IMR-90 (cell line): ENCODE measurements around the gene WWP2. TPM values are rescaled to one million over a fixed set of nuclear protein-coding genes. Genes with fewer than 3 reads are reported as not detected.

Experiments
- ATAC-seq: fragments of 200-7000 bp; cut with Tn5 transposase; 2 replicates; pipeline ENCODE4 v1.9.1; 2020; ENCODE audit warnings: low read depth, mild to moderate bottlenecking, moderate library complexity
- BruUV-seq: library from RNA; stranded (reverse); fragments of 400-500 nt; replicated peaks from 2 replicates; lab custom pipeline; 2021; lab: Mats Ljungman, UMichigan
- CTCF ChIA-PET: fragments of 300-600 bp; formaldehyde crosslinking; extraction: SDS; loops from one replicate; lab custom pipeline; 2021; ENCODE audit warnings: antibody characterized with exemption; lab: Yijun Ruan, JAX
- POLR2A ChIA-PET: fragments of 300-600 bp; sonication (Branson Sonifier 250); formaldehyde crosslinking; loops from one replicate; lab custom pipeline; 2022; ENCODE audit warnings: antibody characterized with exemption; ENCODE audit not compliant: unreplicated experiment; lab: Charles Lee
- DNase-seq: peaks from one replicate; pipeline ENCODE4 v3.0.0; 2013
- H2AFZ ChIP-seq: replicated peaks from 2 replicates; pipeline ENCODE3; 2013; ENCODE audit warnings: low read length, mild to moderate bottlenecking; ENCODE audit not compliant: poor library complexity
- H2AK5ac ChIP-seq: 2 replicates; pipeline ENCODE4 v1.6.1; 2013; ENCODE audit warnings: low read depth, low read length, inconsistent platforms
- H2AK9ac ChIP-seq: replicated peaks from 2 replicates; pipeline ENCODE3; 2013; ENCODE audit warnings: mild to moderate bottlenecking, low read depth, low read length, moderate library complexity; ENCODE audit not compliant: poor library complexity
- H2BK120ac ChIP-seq: 2 replicates; pipeline ENCODE4 v1.6.1; 2013; ENCODE audit warnings: low read depth, low read length, inconsistent platforms
- H2BK15ac ChIP-seq: 3 replicates; pipeline ENCODE4 v1.6.1; 2013; ENCODE audit warnings: low read depth, low read length, inconsistent platforms
- H2BK20ac ChIP-seq: 2 replicates; pipeline ENCODE4 v1.6.1; 2013; ENCODE audit warnings: low read depth, mild to moderate bottlenecking, inconsistent platforms, low read length, moderate library complexity
- H2BK5ac ChIP-seq: 2 replicates; pipeline ENCODE4 v1.6.1; 2013; ENCODE audit warnings: mild to moderate bottlenecking, low read depth, low read length, inconsistent platforms; ENCODE audit not compliant: poor library complexity, severe bottlenecking
- H3K14ac ChIP-seq: replicated peaks from 2 replicates; pipeline ENCODE4 v1.6.1; 2013; ENCODE audit warnings: low read depth, low read length, inconsistent platforms
- H3K18ac ChIP-seq: 2 replicates; pipeline ENCODE4 v1.6.1; 2013; ENCODE audit warnings: low read depth, low read length, control low read depth
- H3K23ac ChIP-seq: 2 replicates; pipeline ENCODE4 v1.6.1; 2013; ENCODE audit warnings: low read depth, low read length, inconsistent platforms
- H3K27ac ChIP-seq: 2 replicates; pipeline ENCODE4 v1.5.1; 2013; ENCODE audit warnings: mild to moderate bottlenecking, control low read depth, low read length; ENCODE audit not compliant: insufficient read depth
- H3K27me3 ChIP-seq: 2 replicates; pipeline ENCODE4 v1.6.1; 2013; ENCODE audit warnings: low read length; ENCODE audit not compliant: control insufficient read depth, insufficient read depth
- H3K36me3 ChIP-seq: 2 replicates; pipeline ENCODE4 v1.6.1; 2013; ENCODE audit warnings: low read length, mixed read lengths; ENCODE audit not compliant: control insufficient read depth, insufficient read depth
- H3K4ac ChIP-seq: 2 replicates; pipeline ENCODE4 v1.6.1; 2013; ENCODE audit warnings: low read depth, low read length, inconsistent platforms
- H3K4me1 ChIP-seq: 2 replicates; pipeline ENCODE4 v1.6.1; 2013; ENCODE audit warnings: low read length, mixed read lengths; ENCODE audit not compliant: control insufficient read depth, insufficient read depth
- H3K4me2 ChIP-seq: 2 replicates; pipeline ENCODE4 v1.6.1; 2013; ENCODE audit warnings: low read depth, mild to moderate bottlenecking, control low read depth, low read length, moderate library complexity
- H3K4me3 ChIP-seq: 2 replicates; pipeline ENCODE4 v1.5.1; 2013; ENCODE audit warnings: low read depth, mild to moderate bottlenecking, control low read depth, low read length, moderate library complexity; ENCODE audit not compliant: insufficient read depth
- H3K56ac ChIP-seq: 2 replicates; pipeline ENCODE4 v1.6.1; 2013; ENCODE audit warnings: low read length, inconsistent platforms; ENCODE audit not compliant: insufficient read depth; ENCODE audit errors: extremely low read depth
- H3K79me1 ChIP-seq, 2 experiments: 2 replicates each; pipeline ENCODE4 v1.6.1; 2013; ENCODE audit warnings: low read length in 2 of 2, inconsistent platforms in 1 of 2, low read depth in 1 of 2
- H3K9ac ChIP-seq: 2 replicates; pipeline ENCODE4 v1.6.1; 2013; ENCODE audit warnings: low read depth, low read length, control low read depth
- H3K9me1 ChIP-seq: 2 replicates; pipeline ENCODE4 v1.6.1; 2013; ENCODE audit warnings: low read length, inconsistent platforms; ENCODE audit not compliant: insufficient read depth
- H3K9me3 ChIP-seq: 2 replicates; pipeline ENCODE4 v1.6.1; 2013; ENCODE audit warnings: low read length; ENCODE audit not compliant: control insufficient read depth, insufficient read depth
- H4K20me1 ChIP-seq: 2 replicates; pipeline ENCODE4 v1.6.1; 2013; ENCODE audit warnings: low read length, inconsistent platforms; ENCODE audit not compliant: insufficient read depth
- H4K5ac ChIP-seq: 2 replicates; pipeline ENCODE4 v1.6.1; 2013; ENCODE audit warnings: mild to moderate bottlenecking, low read depth, low read length, control low read depth
- H4K8ac ChIP-seq, 2 experiments: 2 replicates each; pipeline ENCODE4 v1.6.1; 2013; ENCODE audit warnings: low read depth in 2 of 2, low read length in 2 of 2, control low read depth in 1 of 2, inconsistent platforms in 1 of 2
- H4K91ac ChIP-seq: 2 replicates; pipeline ENCODE4 v1.6.1; 2013; ENCODE audit warnings: low read depth, low read length, inconsistent platforms; ENCODE audit not compliant: insufficient read depth
- BHLHE40 ChIP-seq: fragments of 150-350 bp; IDR thresholded peaks from 2 replicates; pipeline ENCODE4 v1.6.1; 2016; ENCODE audit warnings: mild to moderate bottlenecking, low read depth, low read length
- FOS ChIP-seq: fragments of 150-350 bp; IDR thresholded peaks from 2 replicates; pipeline ENCODE4 v1.6.1; 2016; ENCODE audit warnings: low read depth, low read length
- MAFK ChIP-seq: IDR thresholded peaks from 2 replicates; pipeline ENCODE4 v1.6.1; 2012; ENCODE audit warnings: low read depth, low read length, improper control_type of control experiment
- MAZ ChIP-seq: IDR thresholded peaks from 2 replicates; pipeline ENCODE4 v1.6.1; 2012; ENCODE audit warnings: low read depth, mild to moderate bottlenecking, low read length, improper control_type of control experiment, moderate library complexity, borderline replicate concordance
- MXI1 ChIP-seq: IDR thresholded peaks from 2 replicates; pipeline ENCODE4 v1.6.1; 2012; ENCODE audit warnings: low read depth, mild to moderate bottlenecking, low read length, moderate library complexity, borderline replicate concordance
- POLR2A ChIP-seq: IDR thresholded peaks from 2 replicates; pipeline ENCODE4 v1.6.1; 2012; ENCODE audit warnings: mild to moderate bottlenecking, low read depth, low read length
- RAD21 ChIP-seq: IDR thresholded peaks from 2 replicates; pipeline ENCODE4 v1.6.1; 2012; ENCODE audit warnings: low read length, improper control_type of control experiment
- RCOR1 ChIP-seq: IDR thresholded peaks from 2 replicates; pipeline ENCODE4 v1.6.1; 2012; ENCODE audit warnings: mild to moderate bottlenecking, low read length, improper control_type of control experiment; ENCODE audit not compliant: insufficient replicate concordance
- RFX5 ChIP-seq: IDR thresholded peaks from 2 replicates; pipeline ENCODE4 v1.8.0; 2012; ENCODE audit warnings: low read depth, mild to moderate bottlenecking, low read length, moderate library complexity
- SMC3 ChIP-seq: fragments of 150-350 bp; IDR thresholded peaks from 2 replicates; pipeline ENCODE4 v1.6.1; 2016; ENCODE audit warnings: low read depth, mild to moderate bottlenecking, antibody characterized with exemption, low read length, moderate library complexity
- WGBS, 2 experiments: methylation state at CpG; one replicate each; pipeline versions ENCODE4 v1.1.5 to v1.1.7; 2013; ENCODE audit warnings: missing lambda C conversion rate in 2 of 2; ENCODE audit not compliant: insufficient read length in 1 of 2; ENCODE audit errors: extremely low coverage in 2 of 2; 5-methylcytosine and 5-hydroxymethylcytosine counted together
- dilution Hi-C: fragments of 300-500 bp; cut with HindIII; formaldehyde crosslinking; loops from one replicate; pipeline ENCODE4 v1.14.3; 2018; ENCODE audit warnings: low sequenced_read_pairs; ENCODE audit not compliant: unreplicated experiment
- in situ Hi-C: fragments of 300-500 bp; cut with MboI; formaldehyde crosslinking; loops from 3 replicates; pipeline ENCODE4 v1.14.3; 2019; ENCODE audit warnings: low sequenced_read_pairs, inconsistent platforms, mixed read lengths
- intact Hi-C: fragments of 100-400 bp; cut with micrococcal nuclease; formaldehyde crosslinking; loops from 2 replicates; pipeline ENCODE4 v1.10.0; 2022
- polyA plus RNA-seq, 3 experiments: library from polyadenylated mRNA; depleted of rRNA; stranded (reverse); fragments of >200 nt; gene quantifications; 2 replicates each; pipeline ENCODE4 v1.2.3, GENCODE V29; 2012; ENCODE audit warnings: low replicate concordance in 1 of 3
- total RNA-seq: library from RNA; depleted of rRNA; stranded (reverse); fragments of >200 nt; gene quantifications from 2 replicates; pipeline ENCODE4 v1.2.3, GENCODE V29; 2012
- TF ChIP-seq, protein P1 (sequence below): fragments of 150-350 bp; IDR thresholded peaks from 2 replicates; pipeline ENCODE4 v1.6.1; 2016; ENCODE audit warnings: low read depth, mild to moderate bottlenecking, low read length, moderate library complexity, borderline replicate concordance
- TF ChIP-seq, protein P2 (sequence below): fragments of 150-350 bp; IDR thresholded peaks from 2 replicates; pipeline ENCODE4 v1.6.1; 2017; ENCODE audit warnings: mild to moderate bottlenecking, antibody characterized with exemption, low read length, low read depth
- TF ChIP-seq, protein P3 (sequence below): conservative IDR thresholded peaks from 2 replicates; pipeline ENCODE4 v1.5.1; 2012; ENCODE audit warnings: mild to moderate bottlenecking, low read depth, low read length, improper control_type of control experiment

WWP2 gene
- total and polyA plus RNA-seq, 2 of the 4 experiments (the other 2 are of a cell fraction) = 12.7 to 13.7 TPM

DNA sequence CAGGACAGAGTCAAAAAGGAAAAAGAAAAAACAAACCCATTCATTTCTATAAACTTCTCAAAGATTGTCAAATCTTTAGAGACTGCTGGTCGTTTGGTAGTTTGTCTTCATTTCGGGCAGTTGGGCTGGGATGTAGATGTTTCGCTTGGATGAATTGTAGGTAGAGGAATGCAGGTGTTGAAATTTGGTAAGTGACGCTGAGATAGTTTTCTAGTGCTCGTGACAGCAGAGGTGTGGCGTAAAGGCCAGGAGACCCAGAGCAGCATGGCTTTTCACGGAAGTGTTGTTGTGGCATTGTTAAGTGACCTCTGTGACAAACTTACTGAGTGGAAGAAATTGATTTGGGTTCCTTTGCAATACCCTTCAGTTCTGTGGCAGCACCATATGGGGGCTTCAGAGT, 110.8 kb downstream of the WWP2 start:
- intact Hi-C loops (no loop called here), in situ Hi-C loops (no loop called here), dilution Hi-C loops (no loop called here)
- DNase-seq (no peak), ATAC-seq (no peak)
- CTCF ChIA-PET = no interaction called here
- Histone ChIP-seq H4K5ac (no peak overlapping the region), H4K8ac (no peak overlapping the region), H3K4ac (no peak overlapping the region), H2BK20ac (no peak overlapping the region), H3K79me1 (peaks cover 0 to 4% of the 10 kb centered on the region in 2 experiments; a peak in 1 of 4 replicates), H3K36me3 (peaks cover 8% of the 10 kb centered on the region), H2BK120ac (no peak overlapping the region), H2AFZ (no peak overlapping the region), H3K56ac (no peak overlapping the region), H3K9ac (no peak overlapping the region), H3K18ac (no peak overlapping the region), H3K9me3 (peaks cover 10% of the 10 kb centered on the region), H3K27ac (no peak overlapping the region), H4K20me1 (no peaks in the 10 kb centered on the region), H2BK15ac (no peak overlapping the region), H2AK5ac (no peak overlapping the region), H3K14ac (no peak overlapping the region), H3K4me1 (peaks cover 4% of the 10 kb centered on the region; the same call in 1 of the 2 replicates), H4K91ac (no peak overlapping the region), H3K4me3 (no peak overlapping the region), H3K9me1 (peaks cover 6% of the 10 kb centered on the region; the same call in 1 of the 2 replicates), H3K27me3 (no peaks in the 10 kb centered on the region), H2BK5ac (no peak overlapping the region), H2AK9ac (no peak overlapping the region), H3K23ac (no peak overlapping the region), H3K4me2 (no peak overlapping the region)
- BruUV-seq = no TSS peak
- WGBS, 2 experiments = no CpG with 5 or more reads among the region's 7 CpGs
- TF ChIP-seq MAZ = no peak
- TF ChIP-seq RCOR1 = no peak
- TF ChIP-seq SMC3 = no peak
- no peak for TF ChIP-seq RAD21
- TF ChIP-seq, protein P1, sequence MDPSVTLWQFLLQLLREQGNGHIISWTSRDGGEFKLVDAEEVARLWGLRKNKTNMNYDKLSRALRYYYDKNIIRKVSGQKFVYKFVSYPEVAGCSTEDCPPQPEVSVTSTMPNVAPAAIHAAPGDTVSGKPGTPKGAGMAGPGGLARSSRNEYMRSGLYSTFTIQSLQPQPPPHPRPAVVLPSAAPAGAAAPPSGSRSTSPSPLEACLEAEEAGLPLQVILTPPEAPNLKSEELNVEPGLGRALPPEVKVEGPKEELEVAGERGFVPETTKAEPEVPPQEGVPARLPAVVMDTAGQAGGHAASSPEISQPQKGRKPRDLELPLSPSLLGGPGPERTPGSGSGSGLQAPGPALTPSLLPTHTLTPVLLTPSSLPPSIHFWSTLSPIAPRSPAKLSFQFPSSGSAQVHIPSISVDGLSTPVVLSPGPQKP = no peak
- TF ChIP-seq MXI1 = no peak
- TF ChIP-seq, protein P2, sequence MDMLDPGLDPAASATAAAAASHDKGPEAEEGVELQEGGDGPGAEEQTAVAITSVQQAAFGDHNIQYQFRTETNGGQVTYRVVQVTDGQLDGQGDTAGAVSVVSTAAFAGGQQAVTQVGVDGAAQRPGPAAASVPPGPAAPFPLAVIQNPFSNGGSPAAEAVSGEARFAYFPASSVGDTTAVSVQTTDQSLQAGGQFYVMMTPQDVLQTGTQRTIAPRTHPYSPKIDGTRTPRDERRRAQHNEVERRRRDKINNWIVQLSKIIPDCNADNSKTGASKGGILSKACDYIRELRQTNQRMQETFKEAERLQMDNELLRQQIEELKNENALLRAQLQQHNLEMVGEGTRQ = no peak
- no peak for TF ChIP-seq RFX5
- no peak for TF ChIP-seq POLR2A
- no peak for TF ChIP-seq MAFK
- TF ChIP-seq BHLHE40 = no peak
- TF ChIP-seq FOS = no peak
- TF ChIP-seq, protein P3, sequence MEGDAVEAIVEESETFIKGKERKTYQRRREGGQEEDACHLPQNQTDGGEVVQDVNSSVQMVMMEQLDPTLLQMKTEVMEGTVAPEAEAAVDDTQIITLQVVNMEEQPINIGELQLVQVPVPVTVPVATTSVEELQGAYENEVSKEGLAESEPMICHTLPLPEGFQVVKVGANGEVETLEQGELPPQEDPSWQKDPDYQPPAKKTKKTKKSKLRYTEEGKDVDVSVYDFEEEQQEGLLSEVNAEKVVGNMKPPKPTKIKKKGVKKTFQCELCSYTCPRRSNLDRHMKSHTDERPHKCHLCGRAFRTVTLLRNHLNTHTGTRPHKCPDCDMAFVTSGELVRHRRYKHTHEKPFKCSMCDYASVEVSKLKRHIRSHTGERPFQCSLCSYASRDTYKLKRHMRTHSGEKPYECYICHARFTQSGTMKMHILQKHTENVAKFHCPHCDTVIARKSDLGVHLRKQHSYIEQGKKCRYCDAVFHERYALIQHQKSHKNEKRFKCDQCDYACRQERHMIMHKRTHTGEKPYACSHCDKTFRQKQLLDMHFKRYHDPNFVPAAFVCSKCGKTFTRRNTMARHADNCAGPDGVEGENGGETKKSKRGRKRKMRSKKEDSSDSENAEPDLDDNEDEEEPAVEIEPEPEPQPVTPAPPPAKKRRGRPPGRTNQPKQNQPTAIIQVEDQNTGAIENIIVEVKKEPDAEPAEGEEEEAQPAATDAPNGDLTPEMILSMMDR = no peak
- POLR2A ChIA-PET = no interaction called here
